KOPT-K1 (cell line): ENCODE measurements around the gene GRK5.
"Not testable (repeated sequence)": the region's sequence is repeated elsewhere in the genome, so short reads cannot be mapped to it uniquely, and the experiment has no call there.

ENCODE experiments used
- H3K27ac ChIP-seq: fragments of 200-600 bp; sonication (generic); 2 replicates; pipeline ENCODE4 v1.5.1; 2016; ENCODE audit warnings: antibody characterized with exemption, mild to moderate bottlenecking, low read depth, low read length; ENCODE audit not compliant: poor library complexity, severe bottlenecking
- H3K36me3 ChIP-seq: fragments of 200-600 bp; sonication (generic); 2 replicates; pipeline ENCODE4 v1.5.1; 2017; ENCODE audit warnings: antibody characterized with exemption, mild to moderate bottlenecking, low read length, moderate library complexity; ENCODE audit not compliant: insufficient read depth
- H3K9me3 ChIP-seq: fragments of 200-600 bp; sonication (generic); 2 replicates; pipeline ENCODE4 v1.5.1; 2017; ENCODE audit warnings: antibody characterized with exemption, low read length, mild to moderate bottlenecking; ENCODE audit not compliant: insufficient read depth, poor library complexity, severe bottlenecking

GRK5 gene

DNA sequence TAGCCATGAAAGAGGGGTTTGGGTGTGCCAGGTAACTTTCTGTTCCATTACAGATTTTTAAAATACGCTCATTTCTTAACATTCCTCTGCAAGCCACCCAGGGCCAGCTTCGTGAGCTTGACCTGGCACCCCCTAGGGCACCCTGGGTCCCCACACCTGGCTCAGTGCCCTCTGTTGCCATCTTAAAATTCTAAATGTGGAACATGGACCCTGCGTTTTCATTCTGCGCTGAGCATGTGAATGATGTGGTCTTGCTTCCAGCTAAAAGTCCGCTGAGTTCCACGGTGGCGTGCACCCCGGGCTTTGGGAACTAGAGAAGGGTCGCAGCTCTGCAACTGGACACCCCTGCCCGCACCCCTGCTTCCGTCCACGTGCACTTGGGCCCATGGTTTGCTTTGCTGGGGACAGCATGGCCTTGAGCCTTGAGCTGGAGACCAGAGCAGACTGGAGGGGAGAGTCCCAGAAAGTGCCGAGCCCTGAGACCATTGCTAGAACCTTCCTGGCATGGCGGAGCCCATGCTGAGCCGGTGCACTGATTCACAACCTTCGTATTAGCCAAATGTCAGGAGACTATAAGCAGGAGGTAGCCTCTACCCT is 244.0 kb downstream of the GRK5 start:
- Histone ChIP-seq H3K9me3 (no peaks in the 10 kb centered on the region), H3K27ac (no peak overlapping the region), H3K36me3 (peaks cover 83% of the 10 kb centered on the region; the same call in 1 of the 2 replicates)

DNA sequence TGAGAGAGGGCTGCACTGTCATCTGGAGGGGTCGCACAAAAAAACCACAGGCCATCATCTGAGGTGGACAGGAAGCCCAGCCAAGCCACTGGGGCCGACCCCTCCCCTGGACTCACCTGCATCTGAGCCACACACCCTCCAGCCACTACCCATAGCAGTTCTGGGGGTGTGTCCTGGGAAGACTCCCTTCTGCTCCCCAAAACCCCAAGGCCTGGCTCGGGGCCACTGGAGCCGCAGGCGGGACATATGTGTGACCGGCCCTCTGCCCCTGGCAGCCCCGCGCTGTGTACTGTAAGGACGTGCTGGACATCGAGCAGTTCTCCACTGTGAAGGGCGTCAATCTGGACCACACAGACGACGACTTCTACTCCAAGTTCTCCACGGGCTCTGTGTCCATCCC is 245.0 kb downstream of the GRK5 start:
- H3K9me3 ChIP-seq, result no peaks in the 10 kb centered on the region
- H3K27ac ChIP-seq, result no peak overlapping the region

DNA sequence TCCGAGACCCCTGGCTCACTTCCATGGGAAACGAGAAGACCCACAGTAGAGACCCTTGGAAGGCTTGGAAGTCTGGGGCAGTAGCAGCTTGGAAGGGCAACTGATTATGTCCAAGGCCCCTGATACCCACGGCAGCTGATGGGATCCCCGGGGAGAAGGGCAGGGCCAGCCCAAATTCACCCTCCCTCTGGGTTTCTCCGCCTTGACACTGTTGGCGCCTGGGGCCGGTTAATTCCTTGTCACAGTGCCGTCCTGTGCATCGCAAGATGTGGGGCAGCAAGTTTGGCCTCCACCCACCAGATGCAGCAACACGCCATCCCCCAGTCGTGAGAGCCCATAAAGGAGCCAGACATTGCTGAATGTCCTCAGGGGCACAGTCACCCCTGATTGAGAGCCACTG is 245.9 kb downstream of the GRK5 start:
- H3K36me3 ChIP-seq, result peaks cover 75% of the 10 kb centered on the region; the same call in 1 of the 2 replicates
- no peak overlapping the region for H3K27ac ChIP-seq
- no peaks in the 10 kb centered on the region for H3K9me3 ChIP-seq

More for the DNA sequence above, 245.0 kb downstream of the GRK5 start:
- H3K36me3 ChIP-seq, result peaks cover 84% of the 10 kb centered on the region; the same call in 1 of the 2 replicates

DNA sequence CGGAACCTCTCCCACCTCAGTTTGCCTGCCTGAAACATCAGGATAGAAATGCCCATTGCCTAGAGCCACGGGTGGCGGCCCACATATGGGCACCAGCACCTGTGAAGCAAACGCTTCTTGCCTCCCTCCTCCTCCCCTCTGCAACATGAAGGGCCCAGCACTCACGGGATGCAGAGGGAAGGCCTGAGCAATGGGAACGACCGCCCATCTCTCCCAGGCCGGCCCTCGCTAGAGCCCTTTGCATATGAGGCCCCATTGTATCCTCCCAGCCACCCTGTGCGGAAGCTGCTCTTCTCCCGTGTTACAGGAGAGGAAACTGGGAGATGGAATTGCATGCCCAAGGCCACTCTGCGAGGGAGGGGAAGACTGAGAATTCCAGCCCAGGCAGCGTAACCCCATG is 246.9 kb downstream of the GRK5 start:
- Histone ChIP-seq H3K9me3 (no peaks in the 10 kb centered on the region), H3K36me3 (peaks cover 65% of the 10 kb centered on the region; the same call in 1 of the 2 replicates), H3K27ac (no peak overlapping the region)

DNA sequence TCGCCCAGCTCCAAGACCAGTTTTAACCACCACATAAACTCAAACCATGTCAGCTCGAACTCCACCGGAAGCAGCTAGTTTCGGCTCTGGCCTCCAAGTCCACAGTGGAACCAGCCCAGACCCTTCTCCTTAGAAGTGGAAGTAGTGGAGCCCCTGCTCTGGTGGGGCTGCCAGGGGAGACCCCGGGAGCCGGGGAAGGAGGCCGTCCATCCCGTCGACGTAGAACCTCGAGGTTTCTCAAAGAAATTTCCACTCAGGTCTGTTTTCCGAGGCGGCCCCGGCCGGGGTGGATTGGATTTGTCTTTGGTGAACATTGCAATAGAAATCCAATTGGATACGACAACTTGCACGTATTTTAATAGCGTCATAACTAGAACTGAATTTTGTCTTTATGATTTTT is 247.6 kb downstream of the GRK5 start:
- Histone ChIP-seq H3K9me3 (no peaks in the 10 kb centered on the region), H3K36me3 (peaks cover 58% of the 10 kb centered on the region; the same call in 1 of the 2 replicates), H3K27ac (no peak overlapping the region)

DNA sequence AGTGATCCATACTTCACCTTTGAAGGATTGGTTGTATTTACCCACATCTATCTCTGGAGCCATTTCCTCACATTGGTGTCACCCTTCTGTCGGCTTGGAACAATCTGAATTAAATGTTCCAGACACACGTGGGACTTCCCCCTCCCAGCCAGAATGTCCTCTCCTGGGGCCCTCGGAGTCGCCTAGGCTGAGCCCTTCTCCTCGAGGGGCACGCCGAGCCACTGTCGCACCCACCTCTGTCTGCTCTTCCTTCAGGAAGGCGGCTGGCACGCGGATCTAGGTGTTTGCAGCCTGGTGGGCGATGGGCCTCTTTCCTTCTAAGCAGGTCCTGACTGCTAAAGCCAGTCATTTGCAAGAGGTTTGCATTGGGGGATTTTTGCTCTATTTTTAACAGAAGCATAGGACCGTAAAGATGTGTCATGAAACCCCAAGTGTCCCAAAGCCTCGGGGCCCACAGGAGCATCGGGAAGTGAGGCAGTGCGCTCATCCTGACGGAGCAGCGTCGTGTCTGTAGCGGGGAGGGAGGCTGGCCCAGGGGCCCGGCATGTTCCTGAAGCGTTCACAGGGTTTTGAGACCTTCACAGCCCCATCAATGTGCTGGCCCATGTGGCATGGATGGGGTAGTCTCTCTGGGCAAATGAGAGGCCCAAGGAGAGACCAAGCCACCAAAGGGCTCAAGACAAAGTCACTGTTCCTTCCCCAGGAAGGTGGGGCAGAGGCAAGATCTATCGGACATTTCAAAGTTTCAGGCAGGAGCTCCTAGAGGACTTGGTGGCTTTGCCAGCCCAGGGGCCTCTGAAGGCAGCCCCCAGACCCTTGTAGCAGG is 248.5 kb downstream of the GRK5 start:
- H3K36me3 ChIP-seq, result peaks cover 53% of the 10 kb centered on the region; the same call in 1 of the 2 replicates
- H3K27ac ChIP-seq, result no peak overlapping the region
- no peaks in the 10 kb centered on the region for H3K9me3 ChIP-seq

- Histone ChIP-seq H3K27ac (no peak overlapping the region), H3K9me3 (no peaks in the 10 kb centered on the region), H3K36me3 (peaks cover 51% of the 10 kb centered on the region; the same call in 1 of the 2 replicates)
Measured at GRCh38 chr10:119456435-119456810, 249.1 kb downstream of the GRK5 start.

DNA sequence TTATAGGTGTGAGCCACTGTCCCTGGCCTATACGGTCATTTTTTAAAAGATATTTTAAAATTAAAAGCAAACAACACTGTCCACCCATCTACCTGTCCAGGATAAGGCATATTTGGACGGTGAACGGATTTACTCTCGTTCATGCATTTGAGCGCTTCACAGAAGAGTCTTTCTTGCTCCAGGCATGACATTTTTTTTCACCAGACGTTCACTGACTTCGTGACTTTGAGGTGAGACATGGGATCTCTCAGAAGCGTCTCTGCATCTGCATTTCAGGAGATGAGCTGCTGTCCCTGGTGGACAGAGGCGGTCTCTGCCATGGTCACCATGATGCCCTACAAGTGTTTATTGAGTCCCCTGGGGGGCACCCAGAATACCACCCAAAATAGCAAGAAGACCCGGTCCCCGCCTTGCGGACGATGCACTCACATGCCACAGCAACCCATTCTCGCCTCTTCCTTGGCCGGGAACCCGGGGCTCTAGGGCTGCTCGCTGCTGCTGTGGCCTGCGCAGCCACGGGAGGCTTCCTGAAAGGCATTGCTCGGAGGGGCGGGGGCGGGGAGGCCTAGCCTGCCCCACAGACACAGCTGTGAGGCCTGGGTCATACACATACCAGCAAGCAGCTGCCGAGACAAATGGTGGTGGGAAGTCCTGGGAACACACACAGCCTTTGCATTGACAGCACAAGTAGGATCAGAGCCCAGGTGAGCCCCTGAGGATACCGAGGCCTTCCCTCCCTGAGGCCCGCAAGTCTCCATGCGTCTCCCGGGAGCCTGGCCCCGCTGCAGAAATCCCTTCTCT is 250.8 kb downstream of the GRK5 start:
- Histone ChIP-seq H3K9me3 (peaks cover 10% of the 10 kb centered on the region), H3K27ac (peak overlapping the region; percentile 22), H3K36me3 (peaks cover 34% of the 10 kb centered on the region; the same call in 1 of the 2 replicates)

DNA sequence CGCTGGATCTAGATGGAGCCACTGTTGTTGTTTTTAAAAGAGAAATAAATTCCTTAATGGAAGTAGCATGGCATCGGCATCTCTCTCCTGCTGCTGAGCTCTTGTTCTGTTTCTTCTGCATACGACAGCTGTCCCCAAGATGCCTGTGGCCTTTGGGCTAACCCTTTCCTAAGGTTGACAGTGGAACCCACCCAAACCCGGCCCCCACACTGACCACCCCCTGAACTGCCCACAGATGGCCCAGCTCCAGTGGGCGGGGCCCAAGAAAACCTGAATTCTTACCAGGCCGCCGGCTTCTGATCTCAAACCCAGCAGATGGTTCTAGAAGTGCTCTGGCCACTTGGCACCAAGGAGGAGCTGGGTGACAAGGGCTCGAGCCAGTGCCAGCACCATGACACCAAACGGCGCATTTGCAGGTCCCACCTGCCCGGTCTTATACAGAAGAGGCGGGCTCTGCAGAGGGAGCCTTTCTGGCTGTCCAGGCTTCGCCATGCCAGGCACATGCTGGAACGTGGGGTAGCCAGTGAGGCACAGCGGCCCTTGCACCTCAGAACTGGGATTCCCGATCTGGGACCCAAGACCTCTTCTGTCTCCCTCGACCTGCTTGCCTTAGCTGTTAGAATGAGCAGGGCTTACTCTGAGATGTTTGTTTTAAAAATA is 252.4 kb downstream of the GRK5 start:
- no peak overlapping the region for H3K27ac ChIP-seq
- peaks cover 16% of the 10 kb centered on the region for H3K9me3 ChIP-seq
- H3K36me3 ChIP-seq, result peaks cover 18% of the 10 kb centered on the region; the same call in 1 of the 2 replicates

DNA sequence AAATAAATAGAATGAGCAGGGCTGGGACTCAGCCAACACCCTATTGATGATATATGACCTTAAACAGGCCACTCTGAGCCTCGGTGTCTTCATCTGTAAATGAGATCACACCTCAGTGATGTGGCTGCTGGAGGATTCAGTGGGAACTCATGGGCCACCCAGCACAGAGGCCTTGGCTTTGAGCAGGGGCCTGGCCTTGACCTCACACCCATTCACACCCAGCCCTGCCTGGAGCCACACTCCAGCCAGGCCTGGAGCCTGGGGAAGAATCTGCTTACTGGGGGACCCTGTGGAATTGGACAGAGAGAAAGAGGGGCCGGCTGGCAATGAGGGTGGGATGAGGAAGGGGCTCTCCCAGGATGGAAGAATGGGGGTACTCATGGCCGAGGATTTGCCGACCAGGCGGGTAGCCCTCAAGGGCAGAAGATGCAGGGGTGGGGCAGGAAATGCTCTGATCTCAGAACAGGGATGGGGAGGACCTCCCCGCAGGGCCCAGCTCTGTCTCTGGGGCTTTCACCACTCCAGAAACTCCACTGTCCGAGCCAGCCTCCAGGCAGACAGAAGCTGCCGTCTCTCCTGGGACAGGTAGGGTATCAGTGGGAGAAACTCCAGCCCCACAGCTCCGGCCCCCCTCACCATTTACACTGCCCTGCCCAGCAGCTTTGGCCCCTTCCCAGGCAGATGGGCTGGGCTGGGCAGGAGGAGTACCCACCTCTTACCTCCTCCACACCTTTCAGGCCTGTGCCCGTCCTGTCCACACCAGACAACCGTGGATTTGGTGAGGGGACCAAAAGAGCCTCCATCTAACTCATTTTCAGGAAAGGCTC is 253.2 kb downstream of the GRK5 start:
- Histone ChIP-seq H3K9me3 (peaks cover 16% of the 10 kb centered on the region), H3K36me3 (peaks cover 11% of the 10 kb centered on the region; the same call in 1 of the 2 replicates), H3K27ac (no peak overlapping the region)

DNA sequence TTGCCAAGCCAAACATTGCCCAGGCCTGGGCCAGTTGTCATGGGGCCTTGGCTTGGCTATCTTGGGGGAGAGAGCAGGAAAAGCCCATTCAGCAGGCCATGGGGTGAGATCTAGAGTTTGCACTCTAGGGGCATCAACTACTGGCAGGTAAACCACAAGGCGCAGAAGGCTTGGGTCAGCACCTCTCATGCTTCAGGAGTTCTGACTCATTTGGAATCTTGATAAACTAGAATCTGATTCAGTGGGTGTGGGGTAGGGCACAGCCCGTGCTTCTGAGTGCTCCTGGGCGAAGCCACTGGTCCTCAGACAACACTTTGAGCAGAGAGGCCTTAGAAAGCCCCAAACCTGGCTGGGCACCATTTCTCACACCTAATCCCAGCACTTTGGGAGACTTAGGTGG is 254.0 kb downstream of the GRK5 start:
- H3K36me3 ChIP-seq, result peaks cover 3% of the 10 kb centered on the region; the same call in 1 of the 2 replicates

GRCh38 chr10:119461923-119462322 is 254.6 kb downstream of the GRK5 start:
- Histone ChIP-seq H3K9me3 (peaks cover 16% of the 10 kb centered on the region), H3K27ac (no peak overlapping the region), H3K36me3 (no peaks in the 10 kb centered on the region)

More for the DNA sequence above, 254.0 kb downstream of the GRK5 start:
- H3K27ac ChIP-seq, result no peak overlapping the region
- H3K9me3 ChIP-seq, result peaks cover 16% of the 10 kb centered on the region

- H3K9me3 ChIP-seq, result peaks cover 16% of the 10 kb centered on the region
- H3K36me3 ChIP-seq, result no peaks in the 10 kb centered on the region
- no peak overlapping the region for H3K27ac ChIP-seq
Measured at GRCh38 chr10:119462773-119463172, 255.4 kb downstream of the GRK5 start.

DNA sequence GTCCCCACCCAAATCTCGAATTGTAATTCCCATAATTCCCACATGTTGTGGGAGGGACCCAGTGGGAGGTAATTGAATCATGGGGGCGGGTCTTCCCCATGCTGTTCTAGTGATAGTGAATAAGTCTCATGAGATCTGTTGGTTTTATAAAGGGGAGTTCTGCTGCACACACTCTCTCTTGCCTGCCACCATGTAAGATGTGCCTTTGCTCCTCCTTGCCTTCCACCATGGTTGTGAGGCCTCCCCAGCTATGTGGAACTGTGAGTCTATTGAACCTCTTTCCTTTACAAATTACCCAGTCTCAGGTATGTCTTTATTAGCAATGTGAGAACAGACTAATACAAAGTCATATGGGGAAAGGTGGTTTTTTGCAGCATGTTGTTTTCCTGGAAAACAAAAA is 255.8 kb downstream of the GRK5 start:
- H3K27ac ChIP-seq, H3K36me3 ChIP-seq: not testable (repeated sequence)
- H3K9me3 ChIP-seq, result peaks cover 16% of the 10 kb centered on the region
